Activated T-cell treated with anti-CD3 and anti-CD28 coated beads, Interleukin-2, amount 50 U/mL, for 4 hours (primary cell): ENCODE results near the gene TOR2A. TPM values are rescaled to one million over a fixed set of nuclear protein-coding genes. Genes with fewer than 3 reads are reported as not detected.
A peak's percentile ranks its signal among the peaks of the same experiment; 100 is the strongest.
"Not testable (repeated sequence)": the region's sequence is repeated elsewhere in the genome, so short reads cannot be mapped to it uniquely, and the experiment has no call there.

ENCODE experiments used
- ATAC-seq, 2 donors: fragments of 200-7000 bp; cut with Tn5 transposase; one replicate each; pipeline ENCODE4 v1.10.0; 2021
- DNase-seq: peaks from one replicate; pipeline ENCODE4 v3.0.0-alpha.2; 2020
- H3K27me3 Mint-ChIP-seq: one replicate; pipeline ENCODE4 v1.8.0; 2021; ENCODE audit warnings: low read depth, mixed read lengths
- H3K36me3 Mint-ChIP-seq: one replicate; pipeline ENCODE4 v1.8.0; 2022; ENCODE audit warnings: mixed read lengths; ENCODE audit not compliant: insufficient read depth
- H3K4me1 Mint-ChIP-seq: one replicate; pipeline ENCODE4 v1.8.0; 2021; ENCODE audit warnings: low read depth, mixed read lengths
- H3K4me3 Mint-ChIP-seq: one replicate; pipeline ENCODE4 v1.8.0; 2021; ENCODE audit warnings: mild to moderate bottlenecking, moderate library complexity, mixed read lengths
- H3K9me3 Mint-ChIP-seq: one replicate; pipeline ENCODE4 v1.8.0; 2021; ENCODE audit warnings: mixed read lengths
- total RNA-seq, 3 donors: library from RNA; stranded (reverse); gene quantifications; one replicate each; pipeline ENCODE4 v1.2.1, GENCODE V29; 2021

TOR2A gene
- total RNA-seq, 3 donors from 2014 or later = 19.8 to 23.6 (median 20.1) TPM

DNA sequence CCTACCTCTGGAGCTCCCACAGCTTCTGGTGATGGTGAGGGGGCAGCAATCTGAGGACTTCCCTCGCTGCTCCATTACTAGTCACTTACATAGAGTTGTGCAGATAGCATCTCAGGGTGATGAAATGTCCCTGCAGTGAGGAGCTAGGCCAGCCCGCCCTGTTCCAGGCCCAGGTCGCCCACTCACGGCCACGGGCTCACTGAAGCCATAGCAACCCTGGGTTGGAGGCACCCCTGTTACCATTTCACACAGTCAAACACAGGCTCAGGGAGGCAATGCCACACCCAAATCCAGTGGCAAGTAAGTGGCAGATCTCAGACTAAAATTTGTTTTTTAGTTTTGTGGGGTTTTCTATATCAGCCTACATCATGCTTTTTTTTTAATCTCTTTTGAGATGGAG lies 23.7 kb upstream of the TOR2A start:
- Mint-ChIP-seq H3K9me3 (no peaks in the 10 kb centered on the region), H3K36me3 (peaks cover 7% of the 10 kb centered on the region), H3K4me1 (peaks cover 15% of the 10 kb centered on the region), H3K27me3 (no peaks in the 10 kb centered on the region), H3K4me3 (no peak overlapping the region)
- DNase-seq (no peak), ATAC-seq (no peak)

- DNase-seq, H3K36me3 Mint-ChIP-seq, H3K4me3 Mint-ChIP-seq, H3K9me3 Mint-ChIP-seq, H3K27me3 Mint-ChIP-seq, ATAC-seq, H3K4me1 Mint-ChIP-seq: not testable (repeated sequence)
Measured at GRCh38 chr9:127756776-127757175, 21.7 kb upstream of the TOR2A start.

GRCh38 chr9:127756233-127756632 lies 21.1 kb upstream of the TOR2A start:
- ATAC-seq (no peak), DNase-seq (no peak)
- H3K9me3 Mint-ChIP-seq = no peaks in the 10 kb centered on the region
- H3K36me3 Mint-ChIP-seq = peaks cover 12% of the 10 kb centered on the region
- no peaks in the 10 kb centered on the region for H3K27me3 Mint-ChIP-seq
- no peak overlapping the region for H3K4me3 Mint-ChIP-seq
- peaks cover 5% of the 10 kb centered on the region for H3K4me1 Mint-ChIP-seq

- DNase-seq = no peak
- H3K4me3 Mint-ChIP-seq = no peak overlapping the region
- H3K27me3 Mint-ChIP-seq = no peaks in the 10 kb centered on the region
- no peaks in the 10 kb centered on the region for H3K9me3 Mint-ChIP-seq
- H3K4me1 Mint-ChIP-seq = peaks cover 5% of the 10 kb centered on the region
- no peak for ATAC-seq
- peaks cover 16% of the 10 kb centered on the region for H3K36me3 Mint-ChIP-seq
Measured at GRCh38 chr9:127755061-127756060, 20.3 kb upstream of the TOR2A start.

- H3K4me1 Mint-ChIP-seq = peaks cover 5% of the 10 kb centered on the region
- ATAC-seq (no peak), DNase-seq (no peak)
- H3K9me3 Mint-ChIP-seq = no peaks in the 10 kb centered on the region
- no peak overlapping the region for H3K4me3 Mint-ChIP-seq
- peaks cover 19% of the 10 kb centered on the region for H3K36me3 Mint-ChIP-seq
- H3K27me3 Mint-ChIP-seq = no peaks in the 10 kb centered on the region
Measured at GRCh38 chr9:127754099-127755060, 19.3 kb upstream of the TOR2A start.

GRCh38 chr9:127753622-127754021 lies 18.5 kb upstream of the TOR2A start:
- ATAC-seq (no peak), DNase-seq (no peak)
- no peaks in the 10 kb centered on the region for H3K9me3 Mint-ChIP-seq
- peaks cover 4% of the 10 kb centered on the region for H3K4me1 Mint-ChIP-seq
- peaks cover 14% of the 10 kb centered on the region for H3K36me3 Mint-ChIP-seq
- H3K27me3 Mint-ChIP-seq = no peaks in the 10 kb centered on the region
- H3K4me3 Mint-ChIP-seq = no peak overlapping the region

DNA sequence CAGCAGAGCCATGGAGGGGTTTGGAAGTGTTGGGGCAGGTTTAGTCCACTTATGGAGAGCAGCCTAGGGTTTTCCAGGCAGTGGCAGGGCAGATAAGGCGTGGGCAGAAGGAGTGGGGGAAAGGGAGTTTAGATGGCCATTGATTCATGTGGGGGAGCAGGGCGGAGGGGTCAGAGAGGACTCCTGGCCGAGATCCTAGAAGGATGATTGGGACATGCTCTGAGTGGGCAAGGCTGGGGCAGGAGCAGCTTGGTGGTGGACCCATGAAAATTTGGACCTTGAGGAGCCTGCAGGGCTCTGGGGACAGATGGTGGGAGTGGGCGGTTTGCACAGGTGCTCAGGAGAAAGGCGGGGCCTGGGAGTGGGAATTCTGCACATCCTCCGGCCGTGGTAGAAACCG lies 18.1 kb upstream of the TOR2A start:
- peaks cover 2% of the 10 kb centered on the region for H3K4me1 Mint-ChIP-seq
- no peaks in the 10 kb centered on the region for H3K27me3 Mint-ChIP-seq
- no peak for ATAC-seq
- H3K9me3 Mint-ChIP-seq = no peaks in the 10 kb centered on the region
- H3K4me3 Mint-ChIP-seq = no peak overlapping the region
- DNase-seq = no peak
- peaks cover 12% of the 10 kb centered on the region for H3K36me3 Mint-ChIP-seq

- H3K27me3 Mint-ChIP-seq = no peaks in the 10 kb centered on the region
- no peak for DNase-seq
- H3K9me3 Mint-ChIP-seq = no peaks in the 10 kb centered on the region
- no peak overlapping the region for H3K4me3 Mint-ChIP-seq
- ATAC-seq = no peak
- H3K36me3 Mint-ChIP-seq = peaks cover 12% of the 10 kb centered on the region
- peaks cover 6% of the 10 kb centered on the region for H3K4me1 Mint-ChIP-seq
Measured at GRCh38 chr9:127751269-127752054, 16.4 kb upstream of the TOR2A start.

DNA sequence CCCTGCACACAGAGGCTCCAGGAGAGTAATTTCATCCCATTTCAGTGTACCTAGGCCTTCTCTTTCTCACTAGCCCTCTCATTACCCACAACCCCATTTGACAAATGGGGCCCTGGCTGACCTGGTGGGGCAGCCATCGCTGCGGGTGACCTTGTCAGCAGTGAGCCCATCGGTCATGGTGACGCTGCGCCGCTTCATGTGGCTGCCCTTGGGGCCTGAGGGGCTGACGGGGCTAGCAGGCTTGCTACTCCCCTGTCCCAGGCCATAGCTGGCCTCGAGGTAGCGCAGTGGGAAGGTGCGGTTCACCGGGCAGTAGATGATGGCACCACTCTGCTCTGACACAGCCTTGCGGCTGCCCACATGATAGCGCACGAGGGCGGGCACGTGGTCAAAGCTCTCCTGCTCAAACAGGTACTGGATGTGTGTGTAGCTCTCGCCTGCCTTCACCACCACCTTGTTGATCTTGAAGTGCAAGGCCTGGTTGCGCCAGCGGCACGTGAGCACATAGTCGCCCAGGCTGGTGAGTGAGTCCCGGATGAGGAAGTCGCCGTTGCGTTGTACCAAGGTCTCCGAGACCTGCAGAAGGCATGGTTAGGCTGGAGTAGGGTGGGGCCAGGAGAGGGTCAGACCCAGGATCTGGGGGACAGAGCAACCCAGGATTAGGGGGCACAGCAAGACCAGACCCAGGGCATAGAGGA lies 14.1 kb upstream of the TOR2A start:
- Mint-ChIP-seq H3K4me3 (no peak overlapping the region), H3K27me3 (no peaks in the 10 kb centered on the region), H3K36me3 (peaks cover 12% of the 10 kb centered on the region), H3K9me3 (no peaks in the 10 kb centered on the region), H3K4me1 (peaks cover 8% of the 10 kb centered on the region)
- DNase-seq (no peak), ATAC-seq (no peak)

- peak in 1 of 2 donors; percentile 35 for ATAC-seq
- no peak overlapping the region for H3K4me3 Mint-ChIP-seq
- peaks cover 6% of the 10 kb centered on the region for H3K4me1 Mint-ChIP-seq
- H3K9me3 Mint-ChIP-seq = no peaks in the 10 kb centered on the region
- DNase-seq = peak; percentile 25
- no peaks in the 10 kb centered on the region for H3K27me3 Mint-ChIP-seq
- peaks cover 12% of the 10 kb centered on the region for H3K36me3 Mint-ChIP-seq
Measured at GRCh38 chr9:127746959-127747569, 12.0 kb upstream of the TOR2A start.

- no peak for DNase-seq
- no peaks in the 10 kb centered on the region for H3K9me3 Mint-ChIP-seq
- peaks cover 3% of the 10 kb centered on the region for H3K36me3 Mint-ChIP-seq
- H3K4me3 Mint-ChIP-seq = no peak overlapping the region
- H3K4me1 Mint-ChIP-seq = peaks cover 6% of the 10 kb centered on the region
- no peak for ATAC-seq
- no peaks in the 10 kb centered on the region for H3K27me3 Mint-ChIP-seq
Measured at GRCh38 chr9:127744398-127745110, 9.5 kb upstream of the TOR2A start.

- Mint-ChIP-seq H3K4me3 (no peak overlapping the region), H3K4me1 (peaks cover 6% of the 10 kb centered on the region), H3K36me3 (peaks cover 11% of the 10 kb centered on the region), H3K27me3 (no peaks in the 10 kb centered on the region), H3K9me3 (no peaks in the 10 kb centered on the region)
- no peak for DNase-seq
- no peak for ATAC-seq
Measured at GRCh38 chr9:127742435-127743088, 7.5 kb upstream of the TOR2A start.
